ENCODE results near the gene NR2F1-AS1. TPM values are rescaled to one million over a fixed set of nuclear protein-coding genes. Genes with fewer than 3 reads are reported as not detected.

NR2F1-AS1 gene
- total and polyA plus RNA-seq, 2 donors (not counting 3 experiments of a cell fraction or from before 2014, with no cell fraction given), result 4.2 to 13.8 TPM

DNA sequence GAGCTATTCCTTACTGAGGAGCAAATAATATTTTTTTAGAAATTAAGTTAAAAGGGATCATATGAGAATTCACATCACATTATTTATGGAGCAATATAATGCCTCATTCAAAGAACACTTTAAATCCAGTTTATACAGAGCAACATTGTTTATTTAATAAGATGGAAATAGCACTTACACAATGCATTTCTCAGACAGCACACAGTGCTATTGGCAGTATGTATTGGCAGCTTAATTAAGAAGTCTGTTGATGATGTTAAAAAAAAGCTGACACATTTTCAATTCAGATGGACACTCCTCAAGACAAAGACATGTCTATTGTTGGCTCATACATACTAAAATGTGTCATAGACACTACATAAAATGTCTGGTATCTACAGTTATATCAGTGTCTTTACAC lies 171.3 kb downstream of the NR2F1-AS1 start:
- H3K27ac ChIP-seq (ENCODE audit: insufficient read depth, low read depth, low read length), result no peak overlapping the region
- H3K4me2 ChIP-seq (ENCODE audit: insufficient read depth, low read length), result no peak overlapping the region
- DNase-seq (ENCODE audit: low read depth, low spot score) (no peak), FAIRE-seq (no peak)
- no TSS peak for BruUV-seq (replicated peaks)
- ChIA-PET POLR2A (no interaction called here), CTCF (no interaction called here)
- H3K4me1 ChIP-seq (ENCODE audit: control insufficient read depth, extremely low read depth, insufficient read depth, low read length), result no peaks in the 10 kb centered on the region
- no peak overlapping the region for H2AFZ ChIP-seq (ENCODE audit: low read depth, low read length)
- H4K20me1 ChIP-seq (replicated peaks; ENCODE audit: control insufficient read depth, extremely low read depth, insufficient read depth, low read length), result no peaks in the 10 kb centered on the region
- H3K79me2 ChIP-seq (ENCODE audit: control insufficient read depth, insufficient read depth, low read length), result no peaks in the 10 kb centered on the region
- H3K9ac ChIP-seq (replicated peaks; ENCODE audit: extremely low read depth, insufficient read depth, low read length), result no peak overlapping the region
- no peaks in the 10 kb centered on the region for H3K9me3 ChIP-seq (replicated peaks; ENCODE audit: control insufficient read depth, insufficient read depth, low read length)
- H3K4me3 ChIP-seq (replicated peaks in 1 of 3; ENCODE audit: insufficient read depth in 1 of 3, low read depth in 1 of 3, low read length in 3 of 3), result no peak overlapping the region
- H3K27me3 ChIP-seq (ENCODE audit: control insufficient read depth in 2 of 2, insufficient read depth in 2 of 2, low read length in 2 of 2), result no peaks in the 10 kb centered on the region
- no peaks in the 10 kb centered on the region for H3K9me1 ChIP-seq (replicated peaks; ENCODE audit: control insufficient read depth, extremely low read depth, insufficient read depth, low read length)
- TF ChIP-seq MYC (IDR thresholded peaks at IDR 0.05; ENCODE audit: low read depth, low read length), result no peak
- no peak for TF ChIP-seq GATA2 (IDR thresholded peaks at IDR 0.05; ENCODE audit: insufficient read depth, insufficient read length, low read depth, low read length)
- TF ChIP-seq EZH2 (IDR thresholded peaks at IDR 0.05; ENCODE audit: borderline replicate concordance, low read depth, low read length, severe bottlenecking), result no peak
- TF ChIP-seq MAX (IDR thresholded peaks at IDR 0.05; ENCODE audit: insufficient read depth, insufficient read length), result no peak
- TF ChIP-seq JUN (IDR thresholded peaks at IDR 0.05; ENCODE audit: borderline replicate concordance, insufficient read depth, insufficient read length, low read depth), result no peak
- TF ChIP-seq, protein P1, sequence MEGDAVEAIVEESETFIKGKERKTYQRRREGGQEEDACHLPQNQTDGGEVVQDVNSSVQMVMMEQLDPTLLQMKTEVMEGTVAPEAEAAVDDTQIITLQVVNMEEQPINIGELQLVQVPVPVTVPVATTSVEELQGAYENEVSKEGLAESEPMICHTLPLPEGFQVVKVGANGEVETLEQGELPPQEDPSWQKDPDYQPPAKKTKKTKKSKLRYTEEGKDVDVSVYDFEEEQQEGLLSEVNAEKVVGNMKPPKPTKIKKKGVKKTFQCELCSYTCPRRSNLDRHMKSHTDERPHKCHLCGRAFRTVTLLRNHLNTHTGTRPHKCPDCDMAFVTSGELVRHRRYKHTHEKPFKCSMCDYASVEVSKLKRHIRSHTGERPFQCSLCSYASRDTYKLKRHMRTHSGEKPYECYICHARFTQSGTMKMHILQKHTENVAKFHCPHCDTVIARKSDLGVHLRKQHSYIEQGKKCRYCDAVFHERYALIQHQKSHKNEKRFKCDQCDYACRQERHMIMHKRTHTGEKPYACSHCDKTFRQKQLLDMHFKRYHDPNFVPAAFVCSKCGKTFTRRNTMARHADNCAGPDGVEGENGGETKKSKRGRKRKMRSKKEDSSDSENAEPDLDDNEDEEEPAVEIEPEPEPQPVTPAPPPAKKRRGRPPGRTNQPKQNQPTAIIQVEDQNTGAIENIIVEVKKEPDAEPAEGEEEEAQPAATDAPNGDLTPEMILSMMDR (IDR thresholded peaks at IDR 0.05; ENCODE audit: extremely low read depth in 1 of 2, insufficient read depth in 1 of 2, low read depth in 1 of 2, low read length in 2 of 2), result no peak
- TF ChIP-seq POLR2A (IDR thresholded peaks at IDR 0.05; ENCODE audit: low read depth, low read length), result no peak
- TF ChIP-seq POLR2AphosphoS5 (IDR thresholded peaks at IDR 0.05; ENCODE audit: insufficient read depth, low read depth, low read length), result no peak
- no peak for TF ChIP-seq FOS (IDR thresholded peaks at IDR 0.05; ENCODE audit: borderline replicate concordance, insufficient read depth, low read length)
- intact Hi-C loops (cut with micrococcal nuclease) (no loop called here), dilution Hi-C loops (cut with MboI; ENCODE audit: extremely low pct_ligation_motif_present, low sequenced_read_pairs) (no loop called here)
- no peaks in the 10 kb centered on the region for H3K36me3 ChIP-seq (ENCODE audit: control insufficient read depth in 2 of 2, extremely low read depth in 1 of 2, insufficient read depth in 2 of 2, low read length in 2 of 2)
